HK-2 (cell line): Measurements from ENCODE around the gene BRINP3.

Experiments used
- DNase-seq: peaks from one replicate; pipeline ENCODE4 v3.0.0-alpha.2; 2018; ENCODE audit not compliant: unreplicated experiment

Gene BRINP3

DNA sequence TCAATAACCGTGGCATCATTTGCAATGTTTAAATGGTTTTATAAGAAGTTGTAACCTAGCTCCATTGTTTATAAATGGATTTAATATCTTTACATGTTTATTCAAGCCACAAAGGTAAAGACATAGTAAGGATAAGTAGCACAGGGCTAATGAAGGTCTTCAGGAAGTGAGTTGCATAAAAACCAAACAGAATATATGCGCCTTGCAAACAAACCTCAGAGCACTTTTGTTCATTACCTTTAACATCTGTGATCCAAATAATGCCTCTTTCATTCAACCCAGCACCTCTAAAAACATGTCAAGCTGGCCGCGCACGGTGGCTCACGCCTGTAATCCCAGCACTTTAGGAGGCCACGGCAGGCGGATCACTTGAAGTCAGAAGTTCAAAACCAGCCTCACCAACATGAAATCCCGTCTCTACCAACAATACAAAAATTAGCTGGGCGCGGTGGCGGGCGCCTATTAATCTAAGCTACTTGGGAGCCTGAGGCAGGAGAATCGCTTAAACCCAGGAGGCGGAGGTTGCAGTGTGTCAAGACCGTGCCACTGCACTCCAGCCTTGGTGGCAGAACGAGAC, 25.3 kb downstream of the BRINP3 start:
- DNase-seq: no peak

DNA sequence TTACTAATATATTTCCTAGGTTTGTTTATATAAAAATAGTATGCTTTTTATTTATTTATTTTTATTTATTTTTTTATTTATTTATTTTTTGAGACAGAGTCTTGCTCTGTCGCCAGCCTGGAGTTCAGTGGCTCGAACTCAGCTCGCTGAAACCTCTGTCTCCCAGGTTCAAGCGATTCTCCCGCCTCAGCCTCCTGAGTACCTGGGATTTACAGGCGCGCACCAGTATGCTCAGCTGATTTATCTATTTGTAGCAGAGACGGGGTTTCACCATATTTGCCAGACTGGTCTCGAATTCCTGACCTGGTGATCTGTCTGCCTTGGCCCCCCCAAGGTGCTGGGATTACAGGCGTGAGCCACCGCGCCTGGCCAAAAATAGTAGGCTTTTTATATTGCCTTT, 33.2 kb downstream of the BRINP3 start:
- no peak for DNase-seq

DNA sequence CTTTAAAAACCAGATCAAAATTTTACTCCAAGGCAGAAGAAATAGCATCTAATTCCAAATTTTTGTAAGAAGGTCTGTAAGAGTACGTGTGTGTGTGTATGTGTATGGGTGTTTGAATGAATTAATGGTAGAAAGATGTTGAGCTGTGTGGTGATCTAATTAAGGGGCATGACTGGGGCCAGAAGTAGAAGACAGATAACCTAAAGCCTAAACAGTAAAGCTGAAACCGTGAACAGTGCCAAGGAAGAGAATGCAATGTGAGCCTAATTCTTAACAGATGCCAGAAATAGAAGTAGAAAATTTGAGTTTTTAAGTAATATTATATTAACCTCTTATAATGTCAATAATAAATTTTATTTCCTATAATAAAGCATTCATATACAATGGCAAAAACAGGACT, 38.2 kb downstream of the BRINP3 start:
- no peak for DNase-seq

DNA sequence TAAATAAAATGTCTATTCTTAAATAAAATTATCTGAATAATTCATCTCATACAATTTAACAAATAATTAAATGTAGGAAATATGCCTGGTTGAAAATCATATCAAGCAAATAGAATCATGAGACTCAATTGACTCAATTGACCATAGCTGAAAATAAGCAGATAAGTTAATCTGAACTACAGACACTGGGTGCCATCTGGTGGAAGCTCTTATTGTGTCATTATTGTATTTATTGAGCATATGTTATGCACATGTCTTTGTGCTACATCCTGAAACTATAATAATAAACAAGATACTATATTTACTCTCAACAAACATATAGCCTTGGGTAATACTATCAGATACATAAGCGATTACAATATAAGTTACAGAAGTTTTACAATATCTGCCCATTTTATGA, 41.0 kb downstream of the BRINP3 start:
- DNase-seq: no peak

DNA sequence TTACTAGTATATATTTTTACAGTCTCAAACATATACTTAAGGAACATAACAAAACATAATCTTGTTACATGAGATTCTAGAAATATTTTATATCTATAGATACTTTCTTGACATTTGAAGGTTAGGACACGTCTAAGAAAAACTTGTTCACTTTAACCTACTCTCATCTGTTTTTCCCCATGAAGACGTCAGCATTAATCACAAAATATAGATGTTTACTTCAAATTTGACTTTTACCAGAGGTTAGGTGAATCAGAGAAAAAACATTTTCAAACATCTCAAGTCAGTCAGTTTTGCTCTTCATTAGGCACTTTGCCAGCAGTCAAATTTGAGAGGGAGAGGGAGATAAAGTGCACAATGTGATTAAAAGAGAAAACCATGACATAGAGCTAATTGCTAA, 47.7 kb downstream of the BRINP3 start:
- no peak for DNase-seq

DNA sequence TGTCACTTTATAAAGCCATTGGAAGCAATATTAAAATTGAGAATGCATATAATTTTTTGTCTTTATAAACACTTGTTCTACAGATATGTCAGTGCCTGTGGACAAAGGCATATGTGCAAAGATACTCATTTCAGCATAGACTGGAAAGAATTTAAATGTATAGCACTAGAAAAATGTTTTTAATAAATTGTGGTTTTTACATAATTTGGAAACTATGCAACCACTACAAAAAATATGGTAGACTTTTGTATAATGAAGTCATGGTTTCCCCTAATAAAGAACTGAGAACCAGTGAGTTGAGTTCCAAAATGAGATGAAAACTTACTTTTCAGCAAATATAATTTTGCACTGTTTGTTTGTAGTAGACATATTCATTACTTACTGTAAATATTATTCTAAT, 48.5 kb downstream of the BRINP3 start:
- DNase-seq: no peak

DNA sequence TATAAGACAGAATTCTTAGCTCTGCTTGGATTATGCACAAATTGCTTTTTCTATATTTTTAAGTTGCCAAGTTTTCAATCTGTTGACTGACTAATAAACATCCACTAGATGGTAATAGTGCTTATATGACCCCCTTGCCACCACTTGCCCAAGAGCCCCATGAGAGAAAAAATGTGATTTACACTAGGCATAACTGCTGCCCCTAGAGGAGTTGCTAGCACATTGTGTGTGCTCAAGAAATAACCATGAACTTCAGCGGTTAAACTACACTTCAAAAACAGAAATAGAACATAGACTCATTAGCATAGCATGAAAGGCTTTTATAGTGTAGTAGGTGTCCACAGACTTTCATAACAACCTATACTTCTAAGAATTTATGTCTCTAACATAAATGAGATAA, 61.4 kb downstream of the BRINP3 start:
- DNase-seq: no peak

DNA sequence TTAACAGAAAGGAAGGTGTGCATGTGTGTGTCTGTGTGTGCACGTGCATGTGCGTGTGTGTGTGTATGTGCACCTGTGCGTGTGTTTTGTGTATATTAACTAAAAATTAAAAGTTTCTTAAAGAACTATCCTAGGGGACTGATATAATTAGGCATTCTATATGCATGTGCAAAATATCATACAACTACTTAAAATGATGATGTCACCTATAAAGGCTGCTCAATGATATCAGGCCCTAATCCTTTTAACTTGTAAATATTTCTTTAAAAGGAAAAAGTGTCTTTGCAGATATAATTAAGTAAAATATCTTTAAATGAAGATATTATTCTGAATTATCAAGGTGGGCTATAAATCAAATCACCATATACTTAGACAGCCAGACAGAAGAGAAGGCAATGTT, 64.5 kb downstream of the BRINP3 start:
- DNase-seq: no peak

DNA sequence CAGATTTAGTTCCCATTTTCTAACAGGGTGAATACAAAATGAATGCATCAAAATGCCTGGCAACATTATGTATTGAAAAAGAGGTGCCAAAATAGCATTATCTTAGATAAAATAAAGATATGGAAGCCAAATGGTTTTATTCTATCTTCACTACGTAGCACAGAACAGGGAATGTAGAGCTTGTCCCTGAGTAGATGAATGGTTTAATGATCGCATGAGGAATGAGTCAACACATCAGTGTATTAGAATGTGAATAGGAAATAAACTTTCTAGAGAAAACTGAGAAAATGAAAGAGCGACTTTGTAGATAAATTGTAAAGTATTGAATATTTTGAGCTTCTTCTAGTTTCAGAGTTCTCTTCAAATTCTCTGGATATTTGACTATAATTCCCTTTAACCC, 74.3 kb downstream of the BRINP3 start:
- DNase-seq: no peak

DNA sequence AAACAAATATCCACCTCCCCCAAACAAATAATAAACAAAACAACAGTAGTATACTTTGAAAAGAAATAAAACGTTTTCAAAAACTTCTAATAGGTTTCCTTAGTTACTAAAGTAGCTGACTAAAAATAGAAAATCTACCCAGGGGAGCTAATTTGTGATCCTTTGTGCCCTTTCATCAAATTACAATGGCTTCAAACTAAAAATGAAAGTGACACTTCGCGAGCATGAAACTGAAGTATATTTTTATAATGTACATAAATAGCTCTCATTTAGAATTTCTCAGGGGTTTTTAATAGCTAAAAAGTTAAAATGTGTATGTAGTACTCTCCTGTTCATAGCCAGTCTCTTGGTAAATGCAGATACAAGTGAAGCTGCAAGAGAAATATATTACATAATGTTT, 78.4 kb downstream of the BRINP3 start:
- no peak for DNase-seq

DNA sequence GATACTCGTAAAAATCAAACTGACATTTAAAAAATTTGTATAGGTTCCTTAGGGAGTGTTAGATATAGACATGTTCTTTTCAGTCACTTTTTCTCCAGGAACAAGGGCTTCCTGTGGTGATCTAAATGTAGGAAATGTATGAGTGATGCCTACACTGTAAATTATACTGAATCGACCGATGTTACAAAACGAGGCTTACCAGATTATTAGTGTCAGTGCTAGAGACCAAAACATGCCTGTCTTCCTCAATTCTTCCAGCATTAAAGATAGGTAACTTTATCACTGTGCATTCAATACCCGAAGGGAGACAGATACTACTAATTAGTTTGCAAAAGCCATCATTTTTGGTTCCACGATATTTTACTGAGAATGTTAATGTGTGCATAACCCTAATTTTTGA, 86.1 kb downstream of the BRINP3 start:
- no peak for DNase-seq

DNA sequence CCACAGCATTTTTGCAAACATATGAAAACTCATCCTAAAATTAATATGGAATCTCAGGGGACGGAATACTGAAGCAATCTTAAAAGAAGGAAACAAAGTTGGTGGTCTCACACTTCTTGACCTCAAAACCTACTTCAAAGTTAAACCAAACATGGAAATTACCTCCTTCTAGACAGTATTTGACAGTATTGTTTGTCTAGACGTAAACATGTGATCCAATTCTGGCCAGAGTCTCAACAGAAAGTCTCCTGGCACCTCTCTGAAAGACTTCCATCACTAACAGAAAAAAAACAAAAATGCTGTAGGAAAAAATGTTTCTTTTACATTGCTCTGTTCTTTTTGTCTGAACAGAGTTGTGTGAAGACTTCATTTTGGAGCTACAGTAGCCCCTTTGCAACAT, 99.7 kb downstream of the BRINP3 start:
- no peak for DNase-seq

DNA sequence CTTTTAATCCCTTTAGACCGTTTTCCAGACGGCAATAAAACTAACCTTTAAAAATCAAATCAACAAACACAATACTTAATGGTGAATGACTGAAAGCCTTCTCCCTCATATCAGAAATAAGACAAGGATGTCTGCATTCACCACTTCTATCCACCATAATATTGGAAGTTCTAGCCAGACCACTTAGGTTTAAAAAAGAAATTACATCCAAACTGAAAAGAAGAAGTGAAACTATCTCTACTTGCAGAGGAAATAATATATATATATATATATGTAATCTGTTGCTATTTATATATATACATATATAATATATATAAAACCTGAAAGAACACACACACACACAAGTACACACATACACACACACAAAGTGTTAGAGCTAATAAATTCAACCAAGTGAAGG, 100.4 kb downstream of the BRINP3 start:
- DNase-seq: no peak

DNA sequence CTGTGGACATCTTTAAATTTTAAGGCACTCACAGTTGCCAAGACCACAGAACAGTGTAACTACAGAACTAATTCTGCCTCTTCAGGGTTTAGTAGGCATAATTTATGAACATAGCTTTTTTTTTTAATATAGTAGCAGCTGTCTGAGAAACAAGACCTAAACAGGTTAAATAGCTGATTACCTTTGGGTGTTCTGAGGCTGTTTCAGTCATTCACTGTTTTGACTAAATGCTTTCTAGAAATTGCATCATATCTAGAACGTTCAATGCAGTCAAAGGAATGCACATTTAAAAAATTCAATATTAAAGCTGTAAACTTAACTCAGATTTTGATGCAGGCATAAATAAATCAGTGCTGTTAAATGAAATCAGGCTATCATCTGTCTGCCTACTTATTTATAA, 101.6 kb downstream of the BRINP3 start:
- DNase-seq: no peak

DNA sequence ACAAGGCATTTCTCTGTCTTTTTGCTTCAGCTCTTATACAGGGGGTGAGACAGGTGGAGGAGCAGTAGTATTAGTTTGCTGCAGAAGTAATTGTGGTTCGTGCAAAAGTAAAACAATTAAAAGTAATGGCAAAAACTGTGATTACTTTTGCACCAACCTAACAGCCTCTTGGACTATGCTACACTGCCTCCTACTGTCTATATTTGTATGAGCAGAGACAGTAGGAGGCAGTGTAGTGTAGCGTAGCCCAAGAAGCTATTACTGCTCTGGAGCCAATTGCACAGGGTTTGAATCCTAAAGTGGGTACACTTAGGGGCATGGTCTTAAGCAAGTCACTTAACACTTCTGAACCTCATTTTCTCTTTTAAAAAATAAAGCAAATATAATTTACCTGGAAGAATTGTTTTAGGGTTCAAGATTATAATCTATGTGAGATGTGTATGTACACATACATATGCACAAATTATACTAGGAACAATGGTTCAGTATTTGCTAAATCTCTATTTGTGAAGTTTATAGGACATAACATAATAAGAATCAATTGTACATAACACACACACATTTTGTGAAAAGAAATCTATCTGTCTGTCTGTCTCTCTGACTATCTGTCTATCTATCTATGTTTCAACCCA, 103.8 kb downstream of the BRINP3 start:
- no peak for DNase-seq

DNA sequence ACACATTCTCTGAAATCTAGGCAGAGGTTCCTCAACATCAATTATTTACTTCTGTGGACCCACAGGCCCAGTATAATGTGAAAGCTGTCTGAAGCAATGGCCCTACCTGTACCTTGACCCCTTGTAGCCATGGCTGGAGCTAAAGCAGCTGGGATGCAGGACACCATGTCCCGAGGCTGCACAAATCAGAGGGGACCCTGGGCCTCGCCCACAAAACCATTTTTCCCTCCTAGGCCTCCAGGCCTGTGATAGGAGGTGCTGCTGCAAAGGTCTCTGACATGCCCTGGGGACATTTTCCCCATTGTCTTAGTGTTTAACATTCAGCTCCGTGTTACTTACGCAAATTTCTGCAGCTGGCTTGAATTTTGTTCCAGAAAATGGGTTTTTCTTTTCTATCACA, 110.5 kb downstream of the BRINP3 start:
- DNase-seq: no peak

DNA sequence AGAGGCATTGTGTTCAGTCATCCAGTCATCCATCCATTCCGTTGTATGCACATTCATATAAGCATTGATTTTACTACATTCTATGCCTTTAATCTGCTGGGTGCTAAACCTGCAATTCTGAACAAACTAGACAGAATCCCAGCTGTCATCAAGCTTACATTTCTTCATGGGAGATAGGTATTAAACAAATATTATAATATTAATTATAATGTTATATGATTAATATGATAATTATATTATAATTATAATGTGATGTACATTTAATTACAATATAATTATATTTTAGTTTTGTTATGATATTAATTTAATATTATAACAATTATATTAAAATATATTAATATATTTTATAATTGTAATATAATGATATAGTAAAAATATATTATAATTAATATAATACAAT, 112.4 kb downstream of the BRINP3 start:
- DNase-seq: no peak

DNA sequence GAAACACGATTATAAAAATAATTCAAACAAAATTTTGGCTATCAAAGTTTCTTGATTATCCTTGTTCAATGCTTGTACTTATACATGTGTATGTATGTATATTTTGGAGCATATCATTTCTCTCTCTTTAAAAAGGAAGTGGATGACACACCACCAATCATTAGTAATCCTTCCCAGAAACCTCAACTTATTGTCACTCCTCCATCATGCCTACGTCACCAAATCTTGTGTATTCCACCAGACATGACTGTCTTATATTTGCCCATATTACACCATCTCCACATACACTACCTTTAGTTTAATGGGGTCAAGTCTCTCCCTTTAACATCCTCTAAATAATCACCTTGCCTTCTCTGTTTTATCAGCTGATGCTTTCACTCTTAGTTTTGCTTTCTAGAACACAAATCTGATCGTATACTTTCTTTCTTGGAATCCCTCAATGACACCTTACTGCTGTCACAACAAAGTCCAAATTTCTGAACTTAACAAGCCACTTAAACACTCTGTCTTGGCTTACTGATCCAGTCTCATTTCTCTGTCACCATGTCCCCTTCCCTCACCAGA, 124.0 kb downstream of the BRINP3 start:
- DNase-seq: no peak

DNA sequence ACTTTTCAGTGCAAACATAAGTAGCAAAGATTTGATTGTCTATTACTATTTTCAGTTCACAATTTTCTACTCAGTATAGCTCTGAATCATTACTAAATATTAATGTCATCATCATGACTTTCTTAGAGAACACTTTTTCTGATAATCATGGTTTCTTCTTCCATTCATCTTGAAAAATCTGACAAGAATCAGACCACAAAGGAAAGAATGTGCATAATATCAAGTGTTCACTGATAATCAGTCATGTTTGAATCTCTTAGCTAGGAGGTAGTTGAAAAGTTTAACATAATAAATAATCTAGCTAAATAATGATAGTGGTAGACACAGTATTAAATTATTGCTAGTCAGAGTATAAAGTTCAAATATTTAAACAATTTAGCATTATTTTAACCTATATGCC, 133.2 kb downstream of the BRINP3 start:
- no peak for DNase-seq

DNA sequence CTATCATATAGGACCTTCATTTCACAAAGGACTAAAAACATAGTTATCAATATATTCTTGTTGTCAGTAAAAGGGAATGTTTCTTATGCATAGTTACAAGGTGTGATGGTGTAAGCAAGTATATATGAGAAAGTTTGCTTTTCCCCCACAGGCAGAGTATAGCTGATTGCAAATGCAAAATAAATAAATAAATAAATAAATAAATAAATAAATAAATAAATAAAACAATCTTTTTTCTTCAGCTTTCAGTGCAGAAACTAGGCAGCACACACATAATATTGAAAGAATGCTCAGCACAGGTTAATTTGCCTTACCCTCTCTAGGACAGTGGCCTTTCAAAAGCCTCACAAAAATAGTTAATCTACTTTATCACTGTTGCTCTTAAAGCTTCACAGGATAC, 138.8 kb downstream of the BRINP3 start:
- no peak for DNase-seq

DNA sequence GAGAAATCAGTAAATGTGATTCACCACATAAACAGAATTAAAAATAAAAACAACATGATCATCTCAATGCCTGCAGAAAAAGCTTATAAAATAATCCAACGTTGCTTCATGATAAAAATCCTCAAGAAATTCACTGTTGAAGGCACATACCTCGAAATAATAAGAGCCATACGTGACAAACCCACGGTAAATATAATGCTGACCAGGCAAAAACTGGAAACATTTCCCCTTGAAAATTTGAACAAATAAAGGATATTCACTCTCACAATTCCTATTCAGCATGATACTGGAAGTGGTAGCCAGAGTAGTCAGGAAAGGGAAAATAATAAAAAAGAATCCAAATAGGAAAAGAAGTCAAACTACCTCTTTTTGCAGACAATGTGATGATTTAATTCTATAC, 148.8 kb downstream of the BRINP3 start:
- DNase-seq: no peak

DNA sequence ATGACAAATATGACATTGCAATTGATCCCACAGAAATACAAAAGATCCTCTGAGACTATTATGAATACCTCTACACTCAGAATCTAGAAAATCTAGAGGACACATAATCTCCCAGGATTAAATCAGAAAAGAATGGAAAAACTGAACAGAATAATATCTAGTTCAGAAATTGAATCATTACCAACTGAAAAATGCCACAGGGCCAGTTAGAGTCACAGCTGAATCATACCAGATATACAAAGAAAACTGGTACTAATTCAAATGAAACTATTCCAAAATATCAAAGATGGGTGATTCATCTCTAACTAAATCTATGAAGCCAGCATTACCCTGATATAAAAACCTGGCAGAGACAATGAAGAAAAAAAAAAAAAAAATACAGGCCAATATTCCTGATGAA, 149.3 kb downstream of the BRINP3 start:
- no peak for DNase-seq

DNA sequence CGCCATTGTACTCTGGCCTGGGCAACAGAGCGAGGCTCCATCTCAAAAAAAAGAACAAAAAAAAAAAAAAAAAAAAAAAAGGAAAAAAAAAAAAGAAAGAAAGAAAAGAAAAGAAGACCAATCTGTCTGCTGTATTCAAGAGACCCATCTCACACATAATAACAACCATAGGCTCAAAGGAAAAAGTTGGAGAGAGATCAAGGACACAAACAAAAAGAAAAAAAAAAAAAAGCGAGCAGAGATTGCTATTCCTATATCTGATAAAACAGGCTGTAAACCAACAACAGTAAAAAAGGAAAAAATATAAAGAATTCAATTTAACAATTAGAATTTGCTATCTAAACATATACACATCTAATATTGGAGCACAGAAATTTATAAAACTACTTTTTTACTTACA, 150.4 kb downstream of the BRINP3 start:
- DNase-seq: no peak

DNA sequence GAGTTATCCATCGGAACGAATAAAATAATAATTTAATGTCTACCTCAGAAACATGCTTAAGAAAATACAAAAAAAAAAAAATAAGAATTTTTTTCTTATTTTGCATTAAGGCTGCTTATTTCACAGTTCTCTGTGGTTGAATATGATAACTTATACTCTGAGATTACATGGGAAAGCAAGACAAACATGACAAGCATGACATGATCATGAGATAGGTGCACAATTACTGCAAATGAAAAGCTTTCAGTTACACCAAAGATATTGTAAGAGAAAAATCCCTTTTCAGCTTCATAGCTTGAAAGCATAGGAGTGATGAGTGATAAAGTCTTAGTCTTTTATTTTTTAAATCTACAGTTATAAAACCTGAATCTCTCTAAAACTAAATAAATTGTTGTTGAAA, 154.1 kb downstream of the BRINP3 start:
- no peak for DNase-seq
